Activated CD4-positive, alpha-beta T cell treated with anti-CD3 and anti-CD28 coated beads, Interleukin-2, amount 50 U/mL, for 4 hours (primary cell): Measurements from ENCODE around the gene CUBN.

Source experiments
- DNase-seq, 2 experiments: peaks; one replicate each; pipeline ENCODE4 v3.0.0-alpha.2; 2020

Gene CUBN

GRCh38 chr10:16984242-16984641 lies 145.4 kb downstream of the CUBN start:
- DNase-seq = no peak

GRCh38 chr10:16976803-16977202 lies 152.8 kb downstream of the CUBN start:
- no peak for DNase-seq

- no peak for DNase-seq
Observed at GRCh38 chr10:16975188-16975587, 154.4 kb downstream of the CUBN start.

- no peak for DNase-seq
Observed at GRCh38 chr10:16968416-16969041, 161.1 kb downstream of the CUBN start.

GRCh38 chr10:16967866-16968415 lies 161.7 kb downstream of the CUBN start:
- DNase-seq = no peak

- no peak for DNase-seq
Observed at GRCh38 chr10:16966991-16967865, 162.4 kb downstream of the CUBN start.

- DNase-seq = no peak
Observed at GRCh38 chr10:16965740-16966447, 163.7 kb downstream of the CUBN start.

- no peak for DNase-seq
Observed at GRCh38 chr10:16965344-16965616, 164.3 kb downstream of the CUBN start.

GRCh38 chr10:16964576-16965343 lies 164.9 kb downstream of the CUBN start:
- DNase-seq = no peak

GRCh38 chr10:16960551-16960950 lies 169.1 kb downstream of the CUBN start:
- no peak for DNase-seq

GRCh38 chr10:16957038-16957437 lies 172.6 kb downstream of the CUBN start:
- DNase-seq = no peak

- DNase-seq = no peak
Observed at GRCh38 chr10:16954280-16955030, 175.2 kb downstream of the CUBN start.

- no peak for DNase-seq
Observed at GRCh38 chr10:16953270-16953669, 176.3 kb downstream of the CUBN start.

- DNase-seq = no peak
Observed at GRCh38 chr10:16952610-16953009, 177.0 kb downstream of the CUBN start.

GRCh38 chr10:16952080-16952479 lies 177.5 kb downstream of the CUBN start:
- no peak for DNase-seq

GRCh38 chr10:16950656-16951601 lies 178.7 kb downstream of the CUBN start:
- peak in 1 of 2 experiments; percentile 18 for DNase-seq

- DNase-seq = no peak
Observed at GRCh38 chr10:16949816-16950215, 179.8 kb downstream of the CUBN start.

GRCh38 chr10:16948361-16948760 lies 181.2 kb downstream of the CUBN start:
- peak in 1 of 2 experiments; percentile 8 for DNase-seq

GRCh38 chr10:16947069-16947468 lies 182.5 kb downstream of the CUBN start:
- no peak for DNase-seq

GRCh38 chr10:16945593-16945992 lies 184.0 kb downstream of the CUBN start:
- no peak for DNase-seq

- no peak for DNase-seq
Observed at GRCh38 chr10:16944986-16945385, 184.6 kb downstream of the CUBN start.
